Endothelial cell of umbilical vein (primary cell): ENCODE measurements around the gene CDIP1. TPM values are rescaled to one million over a fixed set of nuclear protein-coding genes. Genes with fewer than 3 reads are reported as not detected.

Experiments used
- BruUV-seq: library from RNA; stranded (reverse); fragments of 400-500 nt; replicated peaks from 2 replicates; lab custom pipeline; 2021; lab: Mats Ljungman, UMichigan
- CTCF ChIA-PET: fragments of 300-600, 350-600 bp; sonication (Branson Sonifier 250); formaldehyde crosslinking; loops from one replicate; lab custom pipeline; 2021; ENCODE audit warnings: antibody characterized with exemption, inconsistent platforms; lab: Charles Lee
- POLR2A ChIA-PET: fragments of 300-600, 350-600 bp; sonication (Branson Sonifier 250); formaldehyde crosslinking; loops from one replicate; lab custom pipeline; 2021; ENCODE audit warnings: antibody characterized with exemption, inconsistent platforms; lab: Charles Lee
- DNase-seq: peaks from one replicate; pipeline ENCODE4 v3.0.0-alpha.2; 2011; ENCODE audit warnings: low read depth, low spot score
- FAIRE-seq: peaks from 2 replicates; lab custom pipeline; 2011; peaks lifted over from hg19 to GRCh38; lab: Jason Lieb, UNC
- H2AFZ ChIP-seq: 2 replicates; pipeline ENCODE4 v1.6.0; 2012; ENCODE audit warnings: low read depth, low read length, control low read depth, inconsistent platforms
- H3K27ac ChIP-seq: 2 replicates; pipeline ENCODE4 v1.5.1; 2011; ENCODE audit warnings: low read depth, mild to moderate bottlenecking, control low read depth, low read length, moderate library complexity; ENCODE audit not compliant: insufficient read depth
- H3K27me3 ChIP-seq, 2 experiments: 2 replicates each; pipeline versions ENCODE4 v1.6.0 to v1.6.1; 2011; ENCODE audit warnings: low read length in 2 of 2, mixed read lengths in 1 of 2; ENCODE audit not compliant: control insufficient read depth in 2 of 2, insufficient read depth in 2 of 2
- H3K36me3 ChIP-seq, 2 experiments: 2 replicates in 1 of 2; 3 replicates in 1 of 2; pipeline ENCODE4 v1.5.1; 2011; ENCODE audit warnings: low read length in 2 of 2, mild to moderate bottlenecking in 1 of 2, moderate library complexity in 1 of 2; ENCODE audit not compliant: control insufficient read depth in 2 of 2, insufficient read depth in 2 of 2; ENCODE audit errors: extremely low read depth in 1 of 2
- H3K4me1 ChIP-seq: 3 replicates; pipeline ENCODE4 v1.5.1; 2011; ENCODE audit warnings: mild to moderate bottlenecking, low read length; ENCODE audit not compliant: control insufficient read depth, insufficient read depth; ENCODE audit errors: extremely low read depth
- H3K4me2 ChIP-seq: 2 replicates; pipeline ENCODE4 v1.6.1; 2011; ENCODE audit warnings: low read length, control low read depth, mixed read lengths; ENCODE audit not compliant: insufficient read depth
- H3K4me3 ChIP-seq, 3 experiments: fragments of 200-600 bp in 1 of 3; sonication (generic), shearing (Covaris generic) in 1 of 3; replicated peaks in 1 of 3; 2 replicates each; pipeline ENCODE4 v1.5.1; 2011 to 2016; ENCODE audit warnings: control low read depth in 3 of 3, low read length in 3 of 3, mild to moderate bottlenecking in 2 of 3, inconsistent platforms in 1 of 3, low read depth in 1 of 3, moderate library complexity in 1 of 3; ENCODE audit not compliant: insufficient read depth in 1 of 3
- H3K79me2 ChIP-seq: 2 replicates; pipeline ENCODE4 v1.6.0; 2012; ENCODE audit warnings: low read length, inconsistent platforms; ENCODE audit not compliant: control insufficient read depth, insufficient read depth
- H3K9ac ChIP-seq: replicated peaks from 2 replicates; pipeline ENCODE3; 2011; ENCODE audit warnings: low read length, control low read depth; ENCODE audit not compliant: insufficient read depth; ENCODE audit errors: extremely low read depth
- H3K9me1 ChIP-seq: replicated peaks from 3 replicates; pipeline ENCODE4 v1.6.0; 2011; ENCODE audit warnings: mild to moderate bottlenecking, low read length; ENCODE audit not compliant: control insufficient read depth, insufficient read depth; ENCODE audit errors: extremely low read depth
- H3K9me3 ChIP-seq: replicated peaks from 2 replicates; pipeline ENCODE4 v1.5.1; 2012; ENCODE audit warnings: low read length, inconsistent platforms; ENCODE audit not compliant: control insufficient read depth, insufficient read depth
- H4K20me1 ChIP-seq: replicated peaks from 2 replicates; pipeline ENCODE3; 2011; ENCODE audit warnings: mild to moderate bottlenecking, low read length; ENCODE audit not compliant: control insufficient read depth, insufficient read depth; ENCODE audit errors: extremely low read depth
- EZH2 ChIP-seq: IDR thresholded peaks from 2 replicates; pipeline ENCODE4 v1.6.1; 2012; ENCODE audit warnings: borderline replicate concordance, low read depth, mild to moderate bottlenecking, moderate library complexity, low read length, inconsistent platforms; ENCODE audit not compliant: severe bottlenecking
- GATA2 ChIP-seq: IDR thresholded peaks from 2 replicates; pipeline ENCODE4 v1.7.0; 2011; ENCODE audit warnings: low read depth, mild to moderate bottlenecking, moderate library complexity, mixed read lengths, low read length; ENCODE audit not compliant: insufficient read length, insufficient read depth
- JUN ChIP-seq: IDR thresholded peaks from 2 replicates; pipeline ENCODE4 v1.6.1; 2011; ENCODE audit warnings: borderline replicate concordance, low read depth; ENCODE audit not compliant: insufficient read length, insufficient read depth
- MYC ChIP-seq: IDR thresholded peaks from one replicate; pipeline ENCODE4 v1.6.1; 2011; ENCODE audit warnings: mild to moderate bottlenecking, low read depth, low read length
- POLR2A ChIP-seq: IDR thresholded peaks from 2 replicates; pipeline ENCODE4 v1.6.1; 2012; ENCODE audit warnings: low read depth, mild to moderate bottlenecking, control low read depth, low read length
- POLR2AphosphoS5 ChIP-seq: IDR thresholded peaks from 2 replicates; pipeline ENCODE4 v1.6.1; 2012; ENCODE audit warnings: low read depth, mild to moderate bottlenecking, control low read depth, low read length, moderate library complexity; ENCODE audit not compliant: insufficient read depth
- dilution Hi-C: fragments of 300-500 bp; cut with MboI; formaldehyde crosslinking; loops from one replicate; pipeline ENCODE4 v1.15.0; 2019; ENCODE audit warnings: low sequenced_read_pairs; ENCODE audit not compliant: extremely low pct_ligation_motif_present
- intact Hi-C: fragments of 100-400 bp; cut with micrococcal nuclease; formaldehyde crosslinking; loops from one replicate; pipeline ENCODE4 v1.10.0; 2022
- polyA plus RNA-seq, 4 experiments: library from polyadenylated mRNA; depleted of rRNA in 3 of 4; stranded (reverse) in 3 of 4; unstranded in 1 of 4; fragments of >200 nt; gene quantifications; 2 replicates each; pipeline versions ENCODE4 v1.2.1 to v1.2.3, GENCODE V29; 2011 to 2012; ENCODE audit warnings: missing spikeins in 1 of 4
- total RNA-seq: library from RNA; stranded (reverse); gene quantifications from 2 replicates; pipeline ENCODE4 v1.2.3, GENCODE V29; 2021
- TF ChIP-seq, protein P1 (sequence below): IDR thresholded peaks from 2 replicates; pipeline ENCODE4 v1.6.1; 2011; ENCODE audit not compliant: insufficient read depth, insufficient read length
- TF ChIP-seq, protein P2 (sequence below), 2 donors: IDR thresholded peaks; 1 replicate in 1 of 2; 2 replicates in 1 of 2; pipeline ENCODE4 v1.5.1; 2011; ENCODE audit warnings: low read length in 2 of 2, mild to moderate bottlenecking in 2 of 2, moderate library complexity in 2 of 2, control low read depth in 1 of 2, inconsistent platforms in 1 of 2, low read depth in 1 of 2; ENCODE audit not compliant: insufficient read depth in 1 of 2; ENCODE audit errors: extremely low read depth in 1 of 2

The CDIP1 gene
- total and polyA plus RNA-seq, 2 donors (not counting 3 experiments of a cell fraction or from before 2014, with no cell fraction given) = 33.9 to 37.4 TPM

DNA sequence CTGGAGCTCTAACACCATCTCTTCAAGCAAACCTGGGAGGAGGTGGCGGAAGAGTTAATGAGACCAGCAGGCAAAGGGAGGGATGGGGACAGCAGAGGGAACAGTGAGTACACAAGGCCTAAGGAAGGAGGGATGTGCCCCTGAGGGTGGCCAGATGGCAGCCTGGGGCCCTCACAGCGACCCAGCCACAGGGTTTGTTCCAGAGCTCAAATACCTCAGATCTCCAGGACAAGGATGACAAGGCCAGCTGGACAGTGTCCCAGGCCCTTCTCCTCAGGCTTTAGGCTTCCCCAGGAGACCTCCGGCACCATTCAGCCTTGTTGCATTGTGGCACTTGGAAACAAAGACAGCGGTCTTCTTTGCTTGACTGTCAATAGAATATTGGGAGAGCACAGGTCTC is 14.9 kb downstream of the CDIP1 start:
- POLR2A ChIA-PET = no interaction called here
- DNase-seq (no peak), FAIRE-seq (no peak)
- dilution Hi-C loops = no loop called here
- Histone ChIP-seq H3K9me1 (no peaks in the 10 kb centered on the region), H3K4me2 (no peak overlapping the region), H4K20me1 (no peaks in the 10 kb centered on the region), H3K36me3 (peaks cover 0 to 4% of the 10 kb centered on the region in 2 experiments), H3K79me2 (no peaks in the 10 kb centered on the region), H3K4me3 (no peak overlapping the region), H3K4me1 (no peaks in the 10 kb centered on the region), H3K27ac (no peak overlapping the region), H2AFZ (no peak overlapping the region), H3K9me3 (no peaks in the 10 kb centered on the region), H3K9ac (no peak overlapping the region), H3K27me3 (no peaks in the 10 kb centered on the region)
- no peak for TF ChIP-seq POLR2A
- intact Hi-C loops = loop anchor here (2.0 kb wide), 1 partner anchor 13 kb away; no protein-coding TSS in a partner anchor
- CTCF ChIA-PET = interaction anchor here (1.8 to 2.4 kb wide), 2 partner anchors 25 to 62 kb away, joined by 6 to 9 read pairs; no protein-coding TSS in a partner anchor
- no TSS peak for BruUV-seq

DNA sequence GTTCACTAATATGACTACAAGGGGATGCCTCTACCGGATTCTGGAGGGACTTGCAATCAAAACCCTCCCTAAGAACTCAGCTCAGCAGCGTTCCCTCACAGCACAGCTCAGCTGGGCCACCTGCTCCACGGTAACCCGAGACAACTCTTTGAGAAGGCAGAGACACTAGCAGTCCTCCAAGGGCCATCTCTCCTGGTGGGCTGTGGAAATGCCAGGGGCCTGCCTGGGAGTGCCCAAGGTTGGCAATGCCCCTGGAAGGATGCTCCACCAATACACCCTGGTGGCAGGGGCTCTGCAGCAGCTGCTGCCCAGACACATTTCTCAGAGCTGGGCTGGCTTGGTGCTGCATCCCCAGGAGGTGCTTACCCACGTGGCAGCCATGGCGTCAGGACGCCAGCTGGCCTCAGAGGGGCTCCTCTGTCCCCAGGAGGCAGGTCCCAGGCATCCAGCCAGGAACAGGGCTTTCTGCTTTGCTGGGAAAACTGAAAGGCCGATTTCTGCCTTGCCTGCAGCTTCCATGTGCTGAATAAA is 16.5 kb downstream of the CDIP1 start:
- dilution Hi-C loops (no loop called here), intact Hi-C loops (loop anchor here (2.0 kb wide), 1 partner anchor 15 kb away; no protein-coding TSS in a partner anchor)
- no peak overlapping the region for H3K27ac ChIP-seq
- H3K9me3 ChIP-seq = no peaks in the 10 kb centered on the region
- POLR2A ChIA-PET = no interaction called here
- TF ChIP-seq EZH2 (no peak), MYC (no peak), JUN (no peak), GATA2 (no peak), POLR2A (no peak), POLR2AphosphoS5 (no peak)
- TF ChIP-seq, protein P1, sequence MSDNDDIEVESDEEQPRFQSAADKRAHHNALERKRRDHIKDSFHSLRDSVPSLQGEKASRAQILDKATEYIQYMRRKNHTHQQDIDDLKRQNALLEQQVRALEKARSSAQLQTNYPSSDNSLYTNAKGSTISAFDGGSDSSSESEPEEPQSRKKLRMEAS = no peak
- TF ChIP-seq, protein P2, sequence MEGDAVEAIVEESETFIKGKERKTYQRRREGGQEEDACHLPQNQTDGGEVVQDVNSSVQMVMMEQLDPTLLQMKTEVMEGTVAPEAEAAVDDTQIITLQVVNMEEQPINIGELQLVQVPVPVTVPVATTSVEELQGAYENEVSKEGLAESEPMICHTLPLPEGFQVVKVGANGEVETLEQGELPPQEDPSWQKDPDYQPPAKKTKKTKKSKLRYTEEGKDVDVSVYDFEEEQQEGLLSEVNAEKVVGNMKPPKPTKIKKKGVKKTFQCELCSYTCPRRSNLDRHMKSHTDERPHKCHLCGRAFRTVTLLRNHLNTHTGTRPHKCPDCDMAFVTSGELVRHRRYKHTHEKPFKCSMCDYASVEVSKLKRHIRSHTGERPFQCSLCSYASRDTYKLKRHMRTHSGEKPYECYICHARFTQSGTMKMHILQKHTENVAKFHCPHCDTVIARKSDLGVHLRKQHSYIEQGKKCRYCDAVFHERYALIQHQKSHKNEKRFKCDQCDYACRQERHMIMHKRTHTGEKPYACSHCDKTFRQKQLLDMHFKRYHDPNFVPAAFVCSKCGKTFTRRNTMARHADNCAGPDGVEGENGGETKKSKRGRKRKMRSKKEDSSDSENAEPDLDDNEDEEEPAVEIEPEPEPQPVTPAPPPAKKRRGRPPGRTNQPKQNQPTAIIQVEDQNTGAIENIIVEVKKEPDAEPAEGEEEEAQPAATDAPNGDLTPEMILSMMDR (IDR thresholded peaks at IDR 0.05; ENCODE audit: extremely low read depth in 1 of 2, insufficient read depth in 1 of 2, low read depth in 1 of 2, low read length in 2 of 2) = no peak
- no peak overlapping the region for H3K9ac ChIP-seq
- H3K4me1 ChIP-seq = no peaks in the 10 kb centered on the region
- H2AFZ ChIP-seq = no peak overlapping the region
- no peaks in the 10 kb centered on the region for H3K9me1 ChIP-seq
- H3K79me2 ChIP-seq = no peaks in the 10 kb centered on the region
- BruUV-seq = no TSS peak
- peaks cover 0 to 4% of the 10 kb centered on the region in 2 experiments for H3K36me3 ChIP-seq
- H3K4me3 ChIP-seq = no peak overlapping the region
- no peak for DNase-seq
- H3K4me2 ChIP-seq = no peak overlapping the region
- CTCF ChIA-PET = interaction anchor here (0.6 to 1.8 kb wide), 4 partner anchors 27 to 103 kb away, joined by 3 to 6 read pairs (median 4); partner anchors contain the start of gene C16orf96
- no peaks in the 10 kb centered on the region for H3K27me3 ChIP-seq
- no peaks in the 10 kb centered on the region for H4K20me1 ChIP-seq
- FAIRE-seq = no peak
